Liver (tissue), 9 donors: ENCODE results near the gene MIP. TPM values are rescaled to one million over a fixed set of nuclear protein-coding genes. Genes with fewer than 3 reads are reported as not detected.

ENCODE experiments used
- DNase-seq: peaks from one replicate; pipeline ENCODE4 v3.0.0-alpha.2; 2017; ENCODE audit warnings: low spot score
- H3K27ac ChIP-seq, 2 donors: one replicate each; pipeline ENCODE4 v1.7.0; 2013; ENCODE audit warnings: inconsistent platforms in 2 of 2, low read length in 2 of 2, control low read depth in 1 of 2, low read depth in 1 of 2, mild to moderate bottlenecking in 1 of 2
- H3K27me3 ChIP-seq, 4 donors: one replicate each; pipeline versions ENCODE4 v1.6.1 to v1.7.0; 2013; ENCODE audit warnings: low read length in 3 of 4, inconsistent platforms in 1 of 4, mild to moderate bottlenecking in 1 of 4, moderate library complexity in 1 of 4; ENCODE audit not compliant: control insufficient read depth in 4 of 4, insufficient read depth in 4 of 4
- H3K36me3 ChIP-seq, 4 donors: one replicate each; pipeline versions ENCODE4 v1.6.1 to v1.7.0; 2013; ENCODE audit warnings: low read length in 3 of 4, mild to moderate bottlenecking in 3 of 4, low read depth in 1 of 4, moderate library complexity in 1 of 4; ENCODE audit not compliant: control insufficient read depth in 4 of 4, insufficient read depth in 3 of 4
- H3K4me1 ChIP-seq, 4 donors: one replicate each; pipeline versions ENCODE4 v1.6.1 to v1.7.0; 2013; ENCODE audit warnings: low read length in 3 of 4, mild to moderate bottlenecking in 3 of 4, moderate library complexity in 1 of 4; ENCODE audit not compliant: control insufficient read depth in 4 of 4, insufficient read depth in 4 of 4
- H3K4me3 ChIP-seq, 3 donors: one replicate each; pipeline versions ENCODE4 v1.6.1 to v1.7.0; 2013; ENCODE audit warnings: low read length in 3 of 3, control low read depth in 1 of 3, low read depth in 1 of 3, mild to moderate bottlenecking in 1 of 3
- H3K9ac ChIP-seq, 2 donors: one replicate each; pipeline ENCODE4 v1.7.0; 2013; ENCODE audit warnings: low read length in 2 of 2, mild to moderate bottlenecking in 2 of 2, moderate library complexity in 2 of 2, control low read depth in 1 of 2, low read depth in 1 of 2
- H3K9me3 ChIP-seq, 4 donors: one replicate each; pipeline versions ENCODE4 v1.6.1 to v1.7.0; 2013; ENCODE audit warnings: low read length in 3 of 4; ENCODE audit not compliant: control insufficient read depth in 4 of 4
- ATF3 ChIP-seq: IDR thresholded peaks from 2 replicates; pipeline ENCODE4 v1.6.1; 2016; ENCODE audit warnings: antibody characterized with exemption
- EGR1 ChIP-seq, 2 donors: IDR thresholded peaks; 2 replicates each; pipeline ENCODE4 v1.6.1; 2016 to 2018; ENCODE audit warnings: antibody characterized with exemption in 2 of 2, low read depth in 2 of 2
- FOXA1 ChIP-seq: IDR thresholded peaks from 2 replicates; pipeline ENCODE4 v1.6.1; 2016; ENCODE audit warnings: antibody characterized with exemption
- FOXA2 ChIP-seq: IDR thresholded peaks from 2 replicates; pipeline ENCODE4 v1.6.1; 2016; ENCODE audit warnings: antibody characterized with exemption
- GABPA ChIP-seq, 2 donors: IDR thresholded peaks in 1 of 2; conservative IDR thresholded peaks in 1 of 2; 2 replicates each; pipeline ENCODE4 v1.6.1; 2016; ENCODE audit warnings: antibody characterized with exemption in 2 of 2, mild to moderate bottlenecking in 1 of 2, moderate library complexity in 1 of 2
- HNF4A ChIP-seq, 2 donors: conservative IDR thresholded peaks; 2 replicates each; pipeline ENCODE4 v1.6.1; 2016; ENCODE audit warnings: antibody characterized with exemption in 2 of 2, mild to moderate bottlenecking in 2 of 2
- HNF4G ChIP-seq: IDR thresholded peaks from 2 replicates; pipeline ENCODE4 v1.6.1; 2016; ENCODE audit warnings: antibody characterized with exemption
- JUND ChIP-seq, 2 donors: IDR thresholded peaks; 2 replicates each; pipeline ENCODE4 v1.6.1; 2016; ENCODE audit warnings: antibody characterized with exemption in 2 of 2
- NR2F2 ChIP-seq: IDR thresholded peaks from 2 replicates; pipeline ENCODE4 v1.6.1; 2016; ENCODE audit warnings: antibody characterized with exemption
- RAD21 ChIP-seq, 2 donors: IDR thresholded peaks; 2 replicates each; pipeline ENCODE4 v1.6.1; 2016; ENCODE audit warnings: antibody characterized with exemption in 2 of 2, mild to moderate bottlenecking in 2 of 2
- RXRA ChIP-seq, 2 donors: IDR thresholded peaks; 2 replicates each; pipeline ENCODE4 v1.6.1; 2017 to 2018; ENCODE audit warnings: antibody characterized with exemption in 2 of 2, mild to moderate bottlenecking in 1 of 2
- SP1 ChIP-seq: IDR thresholded peaks from 2 replicates; pipeline ENCODE4 v1.6.1; 2018; ENCODE audit warnings: antibody characterized with exemption, mild to moderate bottlenecking
- TAF1 ChIP-seq: conservative IDR thresholded peaks from 2 replicates; pipeline ENCODE4 v1.6.1; 2016; ENCODE audit warnings: antibody characterized with exemption, mild to moderate bottlenecking
- YY1 ChIP-seq: IDR thresholded peaks from 2 replicates; pipeline ENCODE4 v1.6.1; 2016; ENCODE audit warnings: antibody characterized with exemption, mild to moderate bottlenecking
- ZBTB33 ChIP-seq: IDR thresholded peaks from 2 replicates; pipeline ENCODE4 v1.6.1; 2016; ENCODE audit warnings: antibody characterized with exemption
- WGBS: extraction: QIAGEN DNeasy Blood & Tissue Kit; methylation state at CpG from one replicate; pipeline ENCODE4 v1.1.7; 2013; 5-methylcytosine and 5-hydroxymethylcytosine counted together
- polyA plus RNA-seq, 2 donors: library from polyadenylated mRNA; stranded (reverse) in 1 of 2; unstranded in 1 of 2; fragments of 200-250 nt in 1 of 2; fragments of >200 nt in 1 of 2; fragmentation: Nextera tagmentation in 1 of 2; extraction: Ambion mirVana in 1 of 2; gene quantifications; one replicate each; pipeline versions ENCODE4 v1.2.1 to v1.2.3, GENCODE V29; 2013 to 2015
- total RNA-seq, 2 donors: library from RNA; depleted of rRNA; stranded (reverse); fragments of >200 nt; gene quantifications; one replicate each; pipeline ENCODE4 v1.2.3, GENCODE V29; 2014
- TF ChIP-seq, protein P1 (sequence below): IDR thresholded peaks from 2 replicates; pipeline ENCODE4 v1.6.1; 2016; ENCODE audit warnings: antibody characterized with exemption, mild to moderate bottlenecking
- TF ChIP-seq, protein P2 (sequence below): fragments of 150-350 bp; IDR thresholded peaks from 2 replicates; pipeline ENCODE4 v1.5.1; 2017; ENCODE audit warnings: improper control_type of control experiment, low read depth, low read length; ENCODE audit not compliant: missing input control
- TF ChIP-seq, protein P3 (sequence below): IDR thresholded peaks from 2 replicates; pipeline ENCODE4 v1.6.1; 2016; ENCODE audit warnings: antibody characterized with exemption
- donor health status: healthy.
- donor health status: healthy.
- donor health status: healthy.
- donor health status: healthy.
- donor health status: healthy.

Gene MIP
- total and polyA plus RNA-seq, 4 donors = 0.09 to 0.60 (median 0.39) TPM

GRCh38 chr12:56457817-56458216, 3.4 kb upstream of the MIP start:
- Histone ChIP-seq H3K27ac (no peak overlapping the region), H3K4me1 (no peaks in the 10 kb centered on the region), H3K27me3 (no peaks in the 10 kb centered on the region), H3K9me3 (no peaks in the 10 kb centered on the region), H3K36me3 (no peaks in the 10 kb centered on the region), H3K9ac (no peak overlapping the region), H3K4me3 (no peak overlapping the region)
- 83% methylated on average over 4 of the region's 4 CpGs for WGBS
- no peak for DNase-seq
- TF ChIP-seq SP1 = no peak
- TF ChIP-seq FOXA1 = no peak
- no peak for TF ChIP-seq YY1
- no peak for TF ChIP-seq NR2F2
- TF ChIP-seq RXRA (IDR thresholded peaks at IDR 0.05) = no peak
- TF ChIP-seq GABPA (IDR thresholded peaks at IDR 0.05 in 1 of 2, conservative IDR thresholded peaks at IDR 0.05 in 1 of 2) = no peak
- TF ChIP-seq, protein P1, sequence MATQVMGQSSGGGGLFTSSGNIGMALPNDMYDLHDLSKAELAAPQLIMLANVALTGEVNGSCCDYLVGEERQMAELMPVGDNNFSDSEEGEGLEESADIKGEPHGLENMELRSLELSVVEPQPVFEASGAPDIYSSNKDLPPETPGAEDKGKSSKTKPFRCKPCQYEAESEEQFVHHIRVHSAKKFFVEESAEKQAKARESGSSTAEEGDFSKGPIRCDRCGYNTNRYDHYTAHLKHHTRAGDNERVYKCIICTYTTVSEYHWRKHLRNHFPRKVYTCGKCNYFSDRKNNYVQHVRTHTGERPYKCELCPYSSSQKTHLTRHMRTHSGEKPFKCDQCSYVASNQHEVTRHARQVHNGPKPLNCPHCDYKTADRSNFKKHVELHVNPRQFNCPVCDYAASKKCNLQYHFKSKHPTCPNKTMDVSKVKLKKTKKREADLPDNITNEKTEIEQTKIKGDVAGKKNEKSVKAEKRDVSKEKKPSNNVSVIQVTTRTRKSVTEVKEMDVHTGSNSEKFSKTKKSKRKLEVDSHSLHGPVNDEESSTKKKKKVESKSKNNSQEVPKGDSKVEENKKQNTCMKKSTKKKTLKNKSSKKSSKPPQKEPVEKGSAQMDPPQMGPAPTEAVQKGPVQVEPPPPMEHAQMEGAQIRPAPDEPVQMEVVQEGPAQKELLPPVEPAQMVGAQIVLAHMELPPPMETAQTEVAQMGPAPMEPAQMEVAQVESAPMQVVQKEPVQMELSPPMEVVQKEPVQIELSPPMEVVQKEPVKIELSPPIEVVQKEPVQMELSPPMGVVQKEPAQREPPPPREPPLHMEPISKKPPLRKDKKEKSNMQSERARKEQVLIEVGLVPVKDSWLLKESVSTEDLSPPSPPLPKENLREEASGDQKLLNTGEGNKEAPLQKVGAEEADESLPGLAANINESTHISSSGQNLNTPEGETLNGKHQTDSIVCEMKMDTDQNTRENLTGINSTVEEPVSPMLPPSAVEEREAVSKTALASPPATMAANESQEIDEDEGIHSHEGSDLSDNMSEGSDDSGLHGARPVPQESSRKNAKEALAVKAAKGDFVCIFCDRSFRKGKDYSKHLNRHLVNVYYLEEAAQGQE = no peak
- no peak for TF ChIP-seq JUND (IDR thresholded peaks at IDR 0.05)
- TF ChIP-seq HNF4G = no peak
- TF ChIP-seq, protein P2, sequence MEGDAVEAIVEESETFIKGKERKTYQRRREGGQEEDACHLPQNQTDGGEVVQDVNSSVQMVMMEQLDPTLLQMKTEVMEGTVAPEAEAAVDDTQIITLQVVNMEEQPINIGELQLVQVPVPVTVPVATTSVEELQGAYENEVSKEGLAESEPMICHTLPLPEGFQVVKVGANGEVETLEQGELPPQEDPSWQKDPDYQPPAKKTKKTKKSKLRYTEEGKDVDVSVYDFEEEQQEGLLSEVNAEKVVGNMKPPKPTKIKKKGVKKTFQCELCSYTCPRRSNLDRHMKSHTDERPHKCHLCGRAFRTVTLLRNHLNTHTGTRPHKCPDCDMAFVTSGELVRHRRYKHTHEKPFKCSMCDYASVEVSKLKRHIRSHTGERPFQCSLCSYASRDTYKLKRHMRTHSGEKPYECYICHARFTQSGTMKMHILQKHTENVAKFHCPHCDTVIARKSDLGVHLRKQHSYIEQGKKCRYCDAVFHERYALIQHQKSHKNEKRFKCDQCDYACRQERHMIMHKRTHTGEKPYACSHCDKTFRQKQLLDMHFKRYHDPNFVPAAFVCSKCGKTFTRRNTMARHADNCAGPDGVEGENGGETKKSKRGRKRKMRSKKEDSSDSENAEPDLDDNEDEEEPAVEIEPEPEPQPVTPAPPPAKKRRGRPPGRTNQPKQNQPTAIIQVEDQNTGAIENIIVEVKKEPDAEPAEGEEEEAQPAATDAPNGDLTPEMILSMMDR = no peak
- no peak for TF ChIP-seq RAD21 (IDR thresholded peaks at IDR 0.05)
- no peak for TF ChIP-seq TAF1
- TF ChIP-seq, protein P3, sequence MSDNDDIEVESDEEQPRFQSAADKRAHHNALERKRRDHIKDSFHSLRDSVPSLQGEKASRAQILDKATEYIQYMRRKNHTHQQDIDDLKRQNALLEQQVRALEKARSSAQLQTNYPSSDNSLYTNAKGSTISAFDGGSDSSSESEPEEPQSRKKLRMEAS = no peak
- no peak for TF ChIP-seq EGR1 (IDR thresholded peaks at IDR 0.05; ENCODE audit: low read depth in 2 of 2)
- TF ChIP-seq HNF4A (conservative IDR thresholded peaks at IDR 0.05) = no peak
- no peak for TF ChIP-seq ATF3
- TF ChIP-seq FOXA2 = no peak
- TF ChIP-seq ZBTB33 = no peak
